ENCODE results near the gene ZC3H7A.

DNA sequence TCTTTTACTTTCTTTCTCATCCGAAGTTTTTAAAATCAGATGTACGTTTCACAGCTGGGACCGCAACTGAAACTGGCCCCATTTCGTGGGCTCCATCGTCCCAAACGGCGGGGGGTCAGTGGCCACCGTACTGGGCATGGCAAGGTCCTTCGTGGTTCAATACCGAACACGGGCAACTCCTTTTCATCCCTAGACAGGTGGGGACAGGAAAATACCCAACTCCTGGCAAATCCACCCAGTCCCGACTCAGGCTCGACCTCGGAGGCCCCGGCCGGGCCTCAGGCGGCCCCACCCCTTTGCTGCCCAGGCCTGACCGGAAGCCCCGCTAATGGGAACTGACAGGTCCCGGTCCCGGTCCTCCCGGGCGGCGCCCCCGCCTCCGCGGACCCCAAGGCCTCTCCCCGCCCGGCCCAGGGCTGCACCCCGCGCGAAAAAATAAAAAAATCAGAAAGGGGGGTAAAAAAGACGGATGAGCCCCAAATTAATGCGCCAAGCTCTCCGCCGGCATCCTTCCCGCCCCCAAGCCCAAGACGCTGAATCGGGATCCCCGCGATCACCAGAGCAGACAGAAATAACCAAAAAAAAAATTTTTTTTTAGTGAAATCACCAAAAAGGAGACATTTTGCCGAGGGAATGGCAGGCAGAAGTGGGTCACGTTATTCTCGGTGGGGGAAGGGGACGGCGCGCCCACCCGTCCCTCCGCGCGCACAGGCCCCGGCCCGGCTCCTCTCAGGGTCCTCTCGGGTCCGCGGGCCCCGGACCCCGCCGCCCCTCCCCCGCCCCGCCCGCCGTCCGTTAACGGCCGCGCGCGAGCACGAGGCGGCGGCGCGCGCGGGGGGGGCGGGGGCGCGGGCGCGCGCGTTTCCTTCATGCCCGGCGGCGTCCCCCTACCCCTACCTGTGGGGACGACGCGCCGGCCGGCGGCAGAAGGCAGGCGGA is 562 bp downstream of the ZC3H7A start:
- TF ChIP-seq CTCF (conservative IDR thresholded peaks at IDR 0.05; ENCODE audit: low read length) (no peak), EZH2phosphoT487 (IDR thresholded peaks at IDR 0.05; ENCODE audit: borderline replicate concordance) (no peak)

Data from Loucy (cell line).